Muscle layer of colon (tissue), 2 donors: ENCODE measurements around the gene ALDH1A2.

Source experiments
- H3K27ac ChIP-seq: one replicate; pipeline ENCODE4 v1.7.0; 2013; ENCODE audit warnings: low read depth, mild to moderate bottlenecking, low read length, moderate library complexity
- H3K27me3 ChIP-seq, 2 donors: one replicate each; pipeline ENCODE4 v1.7.0; 2013; ENCODE audit warnings: low read length in 2 of 2, mild to moderate bottlenecking in 2 of 2; ENCODE audit not compliant: insufficient read depth in 2 of 2, control insufficient read depth in 1 of 2
- H3K36me3 ChIP-seq: one replicate; pipeline ENCODE4 v1.7.0; 2013; ENCODE audit warnings: mild to moderate bottlenecking, low read length; ENCODE audit not compliant: insufficient read depth
- H3K4me1 ChIP-seq: one replicate; pipeline ENCODE4 v1.7.0; 2013; ENCODE audit warnings: mild to moderate bottlenecking, low read length; ENCODE audit not compliant: insufficient read depth
- H3K4me3 ChIP-seq, 2 donors: one replicate each; pipeline ENCODE4 v1.7.0; 2013; ENCODE audit warnings: low read length in 2 of 2, low read depth in 1 of 2, mild to moderate bottlenecking in 1 of 2, moderate library complexity in 1 of 2
- H3K9ac ChIP-seq: one replicate; pipeline ENCODE4 v1.7.0; 2013; ENCODE audit warnings: low read length
- H3K9me3 ChIP-seq: one replicate; pipeline ENCODE4 v1.7.0; 2013; ENCODE audit warnings: mild to moderate bottlenecking, low read length
- donor health status: abdominal sarcoma.
- donor health status: Adenocarcinoma of cecum.

ALDH1A2 gene

GRCh38 chr15:57972864-57973263 lies 92.6 kb downstream of the ALDH1A2 start:
- no peaks in the 10 kb centered on the region for H3K36me3 ChIP-seq

DNA sequence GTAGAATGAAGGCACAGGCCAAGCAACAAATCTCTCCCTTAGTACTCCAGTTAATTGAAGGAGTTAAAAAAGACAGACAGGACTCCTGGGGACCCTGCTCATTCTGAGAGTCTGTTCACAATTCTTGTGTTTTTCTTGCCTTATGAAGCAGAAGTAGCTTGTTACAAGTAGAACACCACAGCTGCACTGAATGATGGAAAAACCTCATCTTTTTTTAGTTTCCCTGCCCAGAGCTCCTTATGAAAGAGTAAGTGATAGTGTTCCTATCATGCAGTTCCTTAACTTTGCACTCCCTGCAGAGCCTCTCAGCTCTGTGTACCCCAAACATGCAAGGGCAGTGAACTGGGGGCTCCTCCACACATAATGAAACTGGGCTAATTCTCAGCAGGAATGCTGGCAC lies 95.5 kb downstream of the ALDH1A2 start:
- Histone ChIP-seq H3K27me3 (no peaks in the 10 kb centered on the region), H3K36me3 (no peaks in the 10 kb centered on the region), H3K4me3 (no peak overlapping the region), H3K27ac (no peak overlapping the region), H3K4me1 (no peaks in the 10 kb centered on the region), H3K9me3 (no peaks in the 10 kb centered on the region), H3K9ac (no peak overlapping the region)

More at GRCh38 chr15:57972864-57973263, 92.6 kb downstream of the ALDH1A2 start:
- H3K27me3 ChIP-seq = no peaks in the 10 kb centered on the region
- no peaks in the 10 kb centered on the region for H3K4me1 ChIP-seq
- H3K9ac ChIP-seq = no peak overlapping the region
- no peak overlapping the region for H3K27ac ChIP-seq
- H3K9me3 ChIP-seq = no peaks in the 10 kb centered on the region
- no peak overlapping the region for H3K4me3 ChIP-seq

- H3K27me3 ChIP-seq = no peaks in the 10 kb centered on the region
- no peaks in the 10 kb centered on the region for H3K36me3 ChIP-seq
- H3K9ac ChIP-seq = no peak overlapping the region
These were observed 96.2 kb downstream of the ALDH1A2 start for GRCh38 chr15:57969355-57969754.

GRCh38 chr15:57962887-57963286 lies 102.6 kb downstream of the ALDH1A2 start:
- no peaks in the 10 kb centered on the region for H3K4me1 ChIP-seq
- H3K27me3 ChIP-seq = no peaks in the 10 kb centered on the region
- H3K27ac ChIP-seq = no peak overlapping the region
- no peaks in the 10 kb centered on the region for H3K9me3 ChIP-seq
- no peak overlapping the region for H3K4me3 ChIP-seq
- no peak overlapping the region for H3K9ac ChIP-seq
- no peaks in the 10 kb centered on the region for H3K36me3 ChIP-seq

More at GRCh38 chr15:57969355-57969754, 96.2 kb downstream of the ALDH1A2 start:
- no peaks in the 10 kb centered on the region for H3K9me3 ChIP-seq
- H3K4me1 ChIP-seq = no peaks in the 10 kb centered on the region
- no peak overlapping the region for H3K27ac ChIP-seq
- no peak overlapping the region for H3K4me3 ChIP-seq

- H3K27ac ChIP-seq = no peak overlapping the region
- H3K4me1 ChIP-seq = no peaks in the 10 kb centered on the region
- no peaks in the 10 kb centered on the region for H3K36me3 ChIP-seq
- H3K9ac ChIP-seq = no peak overlapping the region
- no peaks in the 10 kb centered on the region for H3K9me3 ChIP-seq
- no peak overlapping the region for H3K4me3 ChIP-seq
- H3K27me3 ChIP-seq = no peaks in the 10 kb centered on the region
These were observed 103.6 kb downstream of the ALDH1A2 start for GRCh38 chr15:57961919-57962318.

- no peaks in the 10 kb centered on the region for H3K4me1 ChIP-seq
- H3K9me3 ChIP-seq = no peaks in the 10 kb centered on the region
- H3K27me3 ChIP-seq = no peaks in the 10 kb centered on the region
- H3K4me3 ChIP-seq = no peak overlapping the region
- no peaks in the 10 kb centered on the region for H3K36me3 ChIP-seq
- H3K9ac ChIP-seq = no peak overlapping the region
- H3K27ac ChIP-seq = no peak overlapping the region
These were observed 108.4 kb downstream of the ALDH1A2 start for GRCh38 chr15:57957113-57957512.

- Histone ChIP-seq H3K9me3 (no peaks in the 10 kb centered on the region), H3K36me3 (no peaks in the 10 kb centered on the region), H3K4me3 (no peak overlapping the region), H3K27me3 (no peaks in the 10 kb centered on the region), H3K9ac (no peak overlapping the region), H3K27ac (no peak overlapping the region), H3K4me1 (no peaks in the 10 kb centered on the region)
These were observed 111.6 kb downstream of the ALDH1A2 start for GRCh38 chr15:57953874-57954273.

- no peaks in the 10 kb centered on the region for H3K4me1 ChIP-seq
These were observed 114.1 kb downstream of the ALDH1A2 start for GRCh38 chr15:57951328-57951932.

DNA sequence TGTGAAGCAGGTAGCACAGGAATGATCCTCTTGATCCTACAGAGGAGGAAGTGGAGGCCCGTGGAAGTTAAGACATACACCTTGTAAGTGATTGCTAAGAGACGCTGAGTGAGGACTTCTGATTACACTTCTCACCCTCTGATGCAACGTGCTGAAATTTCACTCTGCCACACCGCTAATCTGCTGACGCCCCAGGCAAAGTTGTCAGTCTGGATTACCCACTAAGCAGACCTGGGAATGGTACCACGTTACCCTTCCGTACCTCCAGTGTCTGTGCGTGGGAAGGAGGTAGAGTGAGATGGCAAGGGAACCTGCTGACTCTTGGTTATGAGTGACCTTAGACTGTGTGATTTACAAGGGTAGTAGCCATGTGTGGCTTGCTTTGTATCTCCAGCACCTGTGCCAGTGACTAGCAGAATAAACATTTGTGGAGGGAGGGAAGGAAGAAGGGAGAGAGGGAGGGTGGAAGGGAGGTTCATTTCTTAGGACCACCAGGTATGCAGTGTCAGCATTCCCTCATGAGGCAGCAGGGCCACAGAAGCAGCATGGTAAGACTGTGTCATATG lies 115.0 kb downstream of the ALDH1A2 start:
- no peaks in the 10 kb centered on the region for H3K4me1 ChIP-seq
- H3K9me3 ChIP-seq = no peaks in the 10 kb centered on the region
- no peaks in the 10 kb centered on the region for H3K27me3 ChIP-seq
- no peaks in the 10 kb centered on the region for H3K36me3 ChIP-seq
- H3K4me3 ChIP-seq = no peak overlapping the region
- H3K9ac ChIP-seq = no peak overlapping the region
- no peak overlapping the region for H3K27ac ChIP-seq

More at GRCh38 chr15:57951328-57951932, 114.1 kb downstream of the ALDH1A2 start:
- H3K9me3 ChIP-seq = no peaks in the 10 kb centered on the region
- H3K4me3 ChIP-seq = no peak overlapping the region
- no peaks in the 10 kb centered on the region for H3K36me3 ChIP-seq
- no peak overlapping the region for H3K9ac ChIP-seq
- H3K27ac ChIP-seq = no peak overlapping the region
- H3K27me3 ChIP-seq = no peaks in the 10 kb centered on the region

GRCh38 chr15:57949374-57949943 lies 116.1 kb downstream of the ALDH1A2 start:
- no peaks in the 10 kb centered on the region for H3K36me3 ChIP-seq
- H3K27me3 ChIP-seq = no peaks in the 10 kb centered on the region
- H3K27ac ChIP-seq = no peak overlapping the region
- no peaks in the 10 kb centered on the region for H3K4me1 ChIP-seq
- no peaks in the 10 kb centered on the region for H3K9me3 ChIP-seq
- H3K9ac ChIP-seq = no peak overlapping the region
- H3K4me3 ChIP-seq = no peak overlapping the region

DNA sequence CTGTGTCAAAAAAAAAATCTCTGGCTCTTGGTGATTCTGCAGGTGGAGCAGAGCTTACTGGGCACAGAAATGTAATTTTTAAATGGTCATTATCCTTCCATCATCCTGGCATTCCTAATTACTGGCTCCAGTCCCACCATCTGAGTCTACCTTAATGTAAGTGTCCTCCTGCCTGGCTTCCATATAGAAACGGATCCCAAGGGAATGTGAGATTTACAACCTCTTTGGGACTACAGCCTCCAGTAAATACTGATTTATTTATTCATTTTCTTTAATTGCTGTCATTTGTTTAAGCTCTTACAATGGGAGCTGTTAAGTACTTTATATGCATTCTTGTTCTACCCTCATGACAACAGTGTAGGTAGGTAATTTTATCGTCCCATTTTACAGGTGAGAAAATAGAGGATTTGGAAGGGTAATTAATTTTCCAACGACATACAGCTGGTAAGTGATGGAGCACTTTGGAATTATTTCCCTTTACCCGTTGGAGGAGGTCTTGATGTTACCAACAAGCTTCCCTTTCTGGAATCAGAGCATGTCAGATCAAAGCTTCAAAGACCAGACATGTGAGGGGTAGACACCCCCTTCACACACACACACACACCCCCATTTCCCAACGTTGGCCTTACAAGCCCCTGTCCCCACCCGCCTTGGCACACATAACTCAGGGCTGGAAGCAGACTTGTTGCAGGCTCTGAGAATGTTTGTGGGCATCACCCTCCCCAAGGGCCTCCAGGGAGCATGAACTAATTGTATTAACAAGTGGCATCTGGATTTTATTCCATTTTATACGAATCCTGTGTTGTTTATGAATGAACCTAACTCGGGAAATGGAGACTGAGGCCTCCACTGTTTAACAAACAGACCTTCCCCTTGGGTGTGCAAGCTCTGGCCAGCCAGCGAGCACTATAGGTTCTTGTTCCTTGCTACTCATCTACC lies 116.9 kb downstream of the ALDH1A2 start:
- Histone ChIP-seq H3K27me3 (no peaks in the 10 kb centered on the region), H3K4me3 (no peak overlapping the region), H3K9ac (no peak overlapping the region), H3K9me3 (no peaks in the 10 kb centered on the region), H3K4me1 (no peaks in the 10 kb centered on the region), H3K36me3 (no peaks in the 10 kb centered on the region), H3K27ac (no peak overlapping the region)
